ENCODE data around the gene PANK4.

GRCh38 chr1:2558861-2559260 lies 32.5 kb upstream of the PANK4 start:
- no peak for TF ChIP-seq CTCF (conservative IDR thresholded peaks at IDR 0.05 in 1 of 2, IDR thresholded peaks at IDR 0.05 in 1 of 2; ENCODE audit: extremely low read depth in 1 of 2, insufficient read depth in 1 of 2, low read depth in 1 of 2, low read length in 2 of 2)
- TF ChIP-seq EZH2 (IDR thresholded peaks at IDR 0.05; ENCODE audit: borderline replicate concordance, low read length) = no peak
